ENCODE data around the gene SLC13A1. TPM values are rescaled to one million over a fixed set of nuclear protein-coding genes. Genes with fewer than 3 reads are reported as not detected.

Gene SLC13A1
- total RNA-seq, 1 donor from 2014 or later, result not detected

DNA sequence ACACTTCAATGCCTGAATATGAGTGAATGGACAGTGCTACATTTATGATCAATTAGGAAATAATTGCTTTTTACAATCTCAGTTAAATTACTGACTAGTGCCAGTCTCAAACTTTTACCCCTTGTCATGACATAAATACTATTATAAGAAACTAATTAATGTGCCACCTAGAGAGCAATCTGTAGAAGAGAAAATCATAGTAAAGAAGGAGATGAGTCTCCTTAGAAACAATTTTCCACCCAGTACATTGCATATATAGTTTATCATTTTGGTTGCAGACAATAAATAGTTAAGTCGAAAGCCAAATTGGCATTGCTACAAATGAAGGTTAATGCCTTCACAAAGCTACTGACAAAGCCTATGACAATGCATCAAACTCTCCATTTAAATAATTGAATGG lies 68.6 kb downstream of the SLC13A1 start:
- H3K4me3 Mint-ChIP-seq, result no peak overlapping the region
- no peaks in the 10 kb centered on the region for H3K27me3 Mint-ChIP-seq (ENCODE audit: insufficient read depth, low read depth)
- no peaks in the 10 kb centered on the region for H3F3A ChIP-seq (ENCODE audit: low read depth)
- no peaks in the 10 kb centered on the region for H3K27me3 ChIP-seq
- no peaks in the 10 kb centered on the region for H3K36me3 Mint-ChIP-seq
- TF ChIP-seq EZH2phosphoT487 (IDR thresholded peaks at IDR 0.05) (no peak), EZH2 (IDR thresholded peaks at IDR 0.05) (no peak)
- TF ChIP-seq, protein P1, sequence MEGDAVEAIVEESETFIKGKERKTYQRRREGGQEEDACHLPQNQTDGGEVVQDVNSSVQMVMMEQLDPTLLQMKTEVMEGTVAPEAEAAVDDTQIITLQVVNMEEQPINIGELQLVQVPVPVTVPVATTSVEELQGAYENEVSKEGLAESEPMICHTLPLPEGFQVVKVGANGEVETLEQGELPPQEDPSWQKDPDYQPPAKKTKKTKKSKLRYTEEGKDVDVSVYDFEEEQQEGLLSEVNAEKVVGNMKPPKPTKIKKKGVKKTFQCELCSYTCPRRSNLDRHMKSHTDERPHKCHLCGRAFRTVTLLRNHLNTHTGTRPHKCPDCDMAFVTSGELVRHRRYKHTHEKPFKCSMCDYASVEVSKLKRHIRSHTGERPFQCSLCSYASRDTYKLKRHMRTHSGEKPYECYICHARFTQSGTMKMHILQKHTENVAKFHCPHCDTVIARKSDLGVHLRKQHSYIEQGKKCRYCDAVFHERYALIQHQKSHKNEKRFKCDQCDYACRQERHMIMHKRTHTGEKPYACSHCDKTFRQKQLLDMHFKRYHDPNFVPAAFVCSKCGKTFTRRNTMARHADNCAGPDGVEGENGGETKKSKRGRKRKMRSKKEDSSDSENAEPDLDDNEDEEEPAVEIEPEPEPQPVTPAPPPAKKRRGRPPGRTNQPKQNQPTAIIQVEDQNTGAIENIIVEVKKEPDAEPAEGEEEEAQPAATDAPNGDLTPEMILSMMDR (IDR thresholded peaks at IDR 0.05), result peak; percentile 28
- no peaks in the 10 kb centered on the region for H3K36me3 ChIP-seq
- H3K4me1 Mint-ChIP-seq, result peaks cover 5% of the 10 kb centered on the region
- no peak overlapping the region for H3K27ac ChIP-seq
- H4K20me1 ChIP-seq (ENCODE audit: low read depth), result no peaks in the 10 kb centered on the region
- no peak overlapping the region for H3K4me3 ChIP-seq
- H2AFZ ChIP-seq (replicated peaks), result no peak overlapping the region
- no peak overlapping the region for H3K9ac ChIP-seq
- no peaks in the 10 kb centered on the region for H3K9me3 ChIP-seq (ENCODE audit: low read depth)
- no peaks in the 10 kb centered on the region for H3K79me2 ChIP-seq (ENCODE audit: low read depth)
- no peak overlapping the region for H3K27ac Mint-ChIP-seq
- H3K9me3 Mint-ChIP-seq, result no peaks in the 10 kb centered on the region
- no peak for DNase-seq (ENCODE audit: low spot score)
- no peak overlapping the region for H3K4me2 ChIP-seq
- no peaks in the 10 kb centered on the region for H3K4me1 ChIP-seq

DNA sequence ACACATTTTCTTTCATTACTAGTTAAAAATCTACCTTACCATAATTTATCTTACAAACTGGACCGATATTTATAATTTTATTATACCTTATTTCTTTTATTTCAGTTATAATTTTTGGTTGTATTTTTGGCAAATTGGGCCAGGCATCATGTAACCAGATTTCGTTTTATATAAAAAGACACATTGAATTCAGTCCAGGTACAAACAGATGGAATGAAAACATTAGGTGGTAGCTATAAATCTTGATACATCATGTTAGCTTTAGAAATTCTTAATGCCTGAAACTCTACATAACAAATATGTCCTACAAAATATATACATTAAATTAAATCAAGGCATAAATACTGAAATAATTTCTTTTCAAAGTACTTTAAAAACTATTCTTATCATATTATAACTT lies 73.1 kb downstream of the SLC13A1 start:
- Histone ChIP-seq H3K27me3 (no peaks in the 10 kb centered on the region), H3K27ac (no peak overlapping the region), H4K20me1 (ENCODE audit: low read depth) (no peaks in the 10 kb centered on the region), H3K79me2 (ENCODE audit: low read depth) (no peaks in the 10 kb centered on the region), H3K4me2 (no peak overlapping the region), H3K9me3 (ENCODE audit: low read depth) (no peaks in the 10 kb centered on the region), H2AFZ (replicated peaks) (no peak overlapping the region), H3K4me1 (no peaks in the 10 kb centered on the region), H3F3A (ENCODE audit: low read depth) (no peaks in the 10 kb centered on the region), H3K4me3 (no peak overlapping the region), H3K36me3 (no peaks in the 10 kb centered on the region), H3K9ac (no peak overlapping the region)
- Mint-ChIP-seq H3K36me3 (no peaks in the 10 kb centered on the region), H3K27me3 (ENCODE audit: insufficient read depth, low read depth) (no peaks in the 10 kb centered on the region), H3K4me3 (no peak overlapping the region), H3K9me3 (no peaks in the 10 kb centered on the region), H3K4me1 (no peaks in the 10 kb centered on the region), H3K27ac (no peak overlapping the region)
- TF ChIP-seq, protein P1 (IDR thresholded peaks at IDR 0.05), result no peak
- TF ChIP-seq EZH2phosphoT487 (IDR thresholded peaks at IDR 0.05) (no peak), EZH2 (IDR thresholded peaks at IDR 0.05) (no peak)
- DNase-seq (ENCODE audit: low spot score), result no peak

DNA sequence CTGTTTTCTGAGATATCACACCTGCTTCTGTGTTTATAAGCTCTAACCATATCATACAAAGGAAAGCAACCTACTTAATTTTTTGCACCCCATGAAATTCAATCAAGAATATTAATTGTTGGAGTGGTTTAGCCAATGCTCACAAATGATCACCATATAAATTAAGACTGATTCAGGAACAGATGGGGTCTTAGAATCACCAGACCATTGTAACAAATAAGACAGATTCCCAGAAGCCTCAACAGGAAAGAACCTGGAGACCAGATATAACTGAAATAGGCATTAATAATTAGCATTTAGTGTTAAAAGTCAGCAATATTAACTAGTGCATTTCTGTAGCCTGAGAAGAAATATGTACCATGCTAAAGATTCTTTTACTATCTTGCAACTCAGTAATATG lies 73.6 kb downstream of the SLC13A1 start:
- Histone ChIP-seq H3K79me2 (ENCODE audit: low read depth) (no peaks in the 10 kb centered on the region), H3K4me3 (no peak overlapping the region), H3K27me3 (no peaks in the 10 kb centered on the region), H3K9ac (no peak overlapping the region), H3F3A (ENCODE audit: low read depth) (no peaks in the 10 kb centered on the region), H3K9me3 (ENCODE audit: low read depth) (no peaks in the 10 kb centered on the region), H3K27ac (no peak overlapping the region), H3K4me1 (no peaks in the 10 kb centered on the region), H4K20me1 (ENCODE audit: low read depth) (no peaks in the 10 kb centered on the region), H3K36me3 (no peaks in the 10 kb centered on the region), H2AFZ (replicated peaks) (no peak overlapping the region), H3K4me2 (no peak overlapping the region)
- no peaks in the 10 kb centered on the region for H3K4me1 Mint-ChIP-seq
- H3K4me3 Mint-ChIP-seq, result no peak overlapping the region
- H3K36me3 Mint-ChIP-seq, result no peaks in the 10 kb centered on the region
- TF ChIP-seq EZH2phosphoT487 (IDR thresholded peaks at IDR 0.05) (no peak), EZH2 (IDR thresholded peaks at IDR 0.05) (no peak)
- TF ChIP-seq, protein P1 (IDR thresholded peaks at IDR 0.05), result no peak
- H3K27ac Mint-ChIP-seq, result no peak overlapping the region
- no peak for DNase-seq (ENCODE audit: low spot score)
- no peaks in the 10 kb centered on the region for H3K27me3 Mint-ChIP-seq (ENCODE audit: insufficient read depth, low read depth)
- no peaks in the 10 kb centered on the region for H3K9me3 Mint-ChIP-seq

Measured in neural progenitor cell (in vitro differentiated cells).